HepG2 (cell line): ENCODE data around the gene VDAC2. TPM values are rescaled to one million over a fixed set of nuclear protein-coding genes. Genes with fewer than 3 reads are reported as not detected.
A peak's percentile ranks its signal among the peaks of the same experiment; 100 is the strongest.

Source experiments
- AKAP8 ChIP-seq: sonication (generic); formaldehyde crosslinking; IDR thresholded peaks from 2 replicates; pipeline ENCODE4 v1.5.1; 2020; ENCODE audit warnings: mild to moderate bottlenecking, missing genetic modification reagents
- ATF1 ChIP-seq: IDR thresholded peaks from 2 replicates; pipeline ENCODE4 v1.6.1; 2016; ENCODE audit warnings: mild to moderate bottlenecking, control low read depth
- CEBPB ChIP-seq: IDR thresholded peaks from 2 replicates; pipeline ENCODE4 v1.6.1; 2011; ENCODE audit warnings: low read depth, low read length, improper control_type of control experiment, borderline replicate concordance
- CENPT ChIP-seq: sonication (generic); formaldehyde crosslinking; IDR thresholded peaks from 2 replicates; pipeline ENCODE4 v1.8.0; 2022; ENCODE audit warnings: low read depth, mild to moderate bottlenecking, moderate library complexity, missing genetic modification reagents
- DR1 ChIP-seq: sonication (generic); formaldehyde crosslinking; IDR thresholded peaks from 2 replicates; pipeline ENCODE4 v1.8.0; 2021; ENCODE audit warnings: mild to moderate bottlenecking, missing genetic modification reagents, inconsistent platforms
- GATA4 ChIP-seq: sonication (generic); IDR thresholded peaks from 2 replicates; pipeline ENCODE4 v1.6.1; 2016; ENCODE audit warnings: antibody characterized with exemption, low read depth, borderline replicate concordance
- GPN1 ChIP-seq: sonication (generic); formaldehyde crosslinking; IDR thresholded peaks from 2 replicates; pipeline ENCODE4 v1.5.1; 2020; ENCODE audit warnings: missing genetic modification reagents, borderline replicate concordance
- HDAC6 ChIP-seq: fragments of 200-600 bp; sonication (generic); IDR thresholded peaks from 2 replicates; pipeline ENCODE4 v1.7.0; 2017; ENCODE audit warnings: mild to moderate bottlenecking, antibody characterized with exemption, low read length, low read depth
- KLF12 ChIP-seq: sonication (generic); formaldehyde crosslinking; IDR thresholded peaks from 2 replicates; pipeline ENCODE4 v1.4.0; 2020; ENCODE audit warnings: missing genetic modification reagents, borderline replicate concordance
- MEF2D ChIP-seq: sonication (generic); formaldehyde crosslinking; IDR thresholded peaks from 2 replicates; pipeline ENCODE4 v1.5.1; 2020; ENCODE audit warnings: mild to moderate bottlenecking, missing genetic modification reagents
- NKX3-1 ChIP-seq: sonication (generic); formaldehyde crosslinking; IDR thresholded peaks from 2 replicates; pipeline ENCODE4 v1.5.0; 2020; ENCODE audit warnings: missing genetic modification reagents
- PCBP1 ChIP-seq: fragments of 200-400 bp; formaldehyde crosslinking; IDR thresholded peaks from 2 replicates; pipeline ENCODE4 v1.6.1; 2017; ENCODE audit warnings: mild to moderate bottlenecking, low read depth, low read length, borderline replicate concordance
- RNF219 ChIP-seq: sonication (generic); formaldehyde crosslinking; IDR thresholded peaks from 2 replicates; pipeline ENCODE4 v1.5.0; 2020; ENCODE audit warnings: mild to moderate bottlenecking, missing genetic modification reagents
- SIN3B ChIP-seq: fragments of 150-350 bp; IDR thresholded peaks from 2 replicates; pipeline ENCODE4 v1.6.1; 2014; ENCODE audit warnings: low read length
- SMARCC2 ChIP-seq: fragments of 450-650 bp; IDR thresholded peaks from 2 replicates; pipeline ENCODE4 v1.6.1; 2017; ENCODE audit warnings: antibody characterized with exemption, mild to moderate bottlenecking
- SMARCE1 ChIP-seq: fragments of 450-650 bp; IDR thresholded peaks from 2 replicates; pipeline ENCODE4 v1.6.1; 2017; ENCODE audit warnings: borderline replicate concordance
- SNAPC5 ChIP-seq: sonication (generic); formaldehyde crosslinking; IDR thresholded peaks from 2 replicates; pipeline ENCODE4 v1.8.1; 2023; ENCODE audit warnings: mild to moderate bottlenecking, missing genetic modification reagents, borderline replicate concordance
- SNRNP70 ChIP-seq: fragments of 200-400 bp; formaldehyde crosslinking; IDR thresholded peaks from 2 replicates; pipeline ENCODE4 v1.6.1; 2017; ENCODE audit warnings: mild to moderate bottlenecking, low read depth, low read length, moderate library complexity
- TAF15 ChIP-seq: fragments of 200-400 bp; formaldehyde crosslinking; IDR thresholded peaks from one replicate; pipeline ENCODE4 v1.6.1; 2018; ENCODE audit warnings: mild to moderate bottlenecking, low read depth, low read length; ENCODE audit not compliant: poor library complexity, severe bottlenecking
- TCF7 ChIP-seq: sonication (generic); IDR thresholded peaks from 2 replicates; pipeline ENCODE4 v1.6.1; 2016; ENCODE audit warnings: antibody characterized with exemption, low read depth
- XBP1 ChIP-seq: sonication (generic); formaldehyde crosslinking; IDR thresholded peaks from 2 replicates; pipeline ENCODE4 v1.5.0; 2020; ENCODE audit warnings: missing genetic modification reagents
- ZBTB1 ChIP-seq: sonication (generic); formaldehyde crosslinking; IDR thresholded peaks from 2 replicates; pipeline ENCODE4 v1.4.0; 2020; ENCODE audit warnings: missing genetic modification reagents, borderline replicate concordance
- ZNF33A ChIP-seq: sonication (generic); formaldehyde crosslinking; IDR thresholded peaks from 2 replicates; pipeline ENCODE4 v1.5.1; 2020; ENCODE audit warnings: missing genetic modification reagents, mild to moderate bottlenecking, moderate library complexity, borderline replicate concordance
- ZNF431 ChIP-seq: sonication (generic); formaldehyde crosslinking; IDR thresholded peaks from 2 replicates; pipeline ENCODE4 v1.9.0; 2022; ENCODE audit warnings: missing genetic modification reagents, low read depth, mild to moderate bottlenecking, borderline replicate concordance
- polyA plus RNA-seq, 8 experiments: library from polyadenylated mRNA; depleted of rRNA in 3 of 8; stranded (reverse) in 7 of 8; unstranded in 1 of 8; fragments of >200 nt; fragmentation: Illumina TruSeq in 4 of 8; extraction: Trizol in 4 of 8; gene quantifications; 2 replicates each; pipeline versions ENCODE4 v1.2.1 to v1.2.3, GENCODE V29; 2011 to 2016; ENCODE audit warnings: low read depth in 4 of 8, missing spikeins in 1 of 8, mixed read lengths in 1 of 8; ENCODE audit not compliant: insufficient read depth in 1 of 8
- total RNA-seq, 5 experiments: library from RNA; depleted of rRNA; stranded (reverse); fragments of >200 nt; fragmentation: Illumina TruSeq; extraction: Trizol; gene quantifications; 2 replicates each; pipeline ENCODE4 v1.2.3, GENCODE V29; 2016; ENCODE audit warnings: low read depth in 1 of 5
- TF ChIP-seq, protein P1 (sequence below): sonication (generic); formaldehyde crosslinking; IDR thresholded peaks from 2 replicates; pipeline ENCODE4 v1.5.0; 2020; ENCODE audit warnings: missing genetic modification reagents, mild to moderate bottlenecking, borderline replicate concordance
- TF ChIP-seq, protein P2 (sequence below): sonication (generic); formaldehyde crosslinking; IDR thresholded peaks from 2 replicates; pipeline ENCODE4 v1.4.0; 2020; ENCODE audit warnings: missing genetic modification reagents

VDAC2 gene
- total and polyA plus RNA-seq, 2 of the 13 experiments (the other 11 are each of a cell fraction or from before 2014, with no cell fraction given) = 67.9 to 222 TPM

GRCh38 chr10:75210282-75211006, at the start of gene VDAC2 (continued):
- TF ChIP-seq, protein P1, sequence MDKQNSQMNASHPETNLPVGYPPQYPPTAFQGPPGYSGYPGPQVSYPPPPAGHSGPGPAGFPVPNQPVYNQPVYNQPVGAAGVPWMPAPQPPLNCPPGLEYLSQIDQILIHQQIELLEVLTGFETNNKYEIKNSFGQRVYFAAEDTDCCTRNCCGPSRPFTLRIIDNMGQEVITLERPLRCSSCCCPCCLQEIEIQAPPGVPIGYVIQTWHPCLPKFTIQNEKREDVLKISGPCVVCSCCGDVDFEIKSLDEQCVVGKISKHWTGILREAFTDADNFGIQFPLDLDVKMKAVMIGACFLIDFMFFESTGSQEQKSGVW (CRISPR knock-in tag) = no peak
- TF ChIP-seq GATA4 (no peak), CENPT (CRISPR knock-in tag) (no peak; the same call in 1 of the 2 replicates), ATF1 (no peak), ZNF33A (no peak), HDAC6 (peak; percentile 91; the same call in 1 of the 2 replicates), AKAP8 (CRISPR knock-in tag) (0 out of 2 replicates have a peak, but pooled peaks have one; percentile 57), TCF7 (no peak), XBP1 (CRISPR knock-in tag) (no peak), NKX3-1 (CRISPR knock-in tag) (no peak; the same call in 1 of the 2 replicates), SMARCE1 (no peak), PCBP1 (0 out of 2 replicates have a peak, but pooled peaks have one; percentile 56), GPN1 (no peak), SIN3B (no peak), TAF15 (no peak), SNAPC5 (CRISPR knock-in tag) (0 out of 2 replicates have a peak, but pooled peaks have one; percentile 30), CEBPB (no peak), ZBTB1 (CRISPR knock-in tag) (no peak), SNRNP70 (no peak), DR1 (CRISPR knock-in tag) (peak; percentile 72), RNF219 (CRISPR knock-in tag) (no peak), MEF2D (CRISPR knock-in tag) (peak; percentile 55; the same call in 1 of the 2 replicates), KLF12 (CRISPR knock-in tag) (no peak; the same call in 1 of the 2 replicates), SMARCC2 (no peak), ZNF431 (peak; percentile 14)
- TF ChIP-seq, protein P2, sequence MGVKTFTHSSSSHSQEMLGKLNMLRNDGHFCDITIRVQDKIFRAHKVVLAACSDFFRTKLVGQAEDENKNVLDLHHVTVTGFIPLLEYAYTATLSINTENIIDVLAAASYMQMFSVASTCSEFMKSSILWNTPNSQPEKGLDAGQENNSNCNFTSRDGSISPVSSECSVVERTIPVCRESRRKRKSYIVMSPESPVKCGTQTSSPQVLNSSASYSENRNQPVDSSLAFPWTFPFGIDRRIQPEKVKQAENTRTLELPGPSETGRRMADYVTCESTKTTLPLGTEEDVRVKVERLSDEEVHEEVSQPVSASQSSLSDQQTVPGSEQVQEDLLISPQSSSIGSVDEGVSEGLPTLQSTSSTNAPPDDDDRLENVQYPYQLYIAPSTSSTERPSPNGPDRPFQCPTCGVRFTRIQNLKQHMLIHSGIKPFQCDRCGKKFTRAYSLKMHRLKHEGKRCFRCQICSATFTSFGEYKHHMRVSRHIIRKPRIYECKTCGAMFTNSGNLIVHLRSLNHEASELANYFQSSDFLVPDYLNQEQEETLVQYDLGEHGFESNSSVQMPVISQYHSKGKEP (CRISPR knock-in tag) = 0 out of 2 replicates have a peak, but pooled peaks have one; percentile 25
